Keratinocyte (primary cell): ENCODE data around the gene LAMA2.

ENCODE experiments used
- EZH2 ChIP-seq: IDR thresholded peaks from one replicate; pipeline ENCODE4 v1.6.1; 2012; ENCODE audit warnings: inconsistent platforms, mild to moderate bottlenecking, low read length, moderate library complexity
- TF ChIP-seq, protein P1 (sequence below), 3 experiments: IDR thresholded peaks in 1 of 3; conservative IDR thresholded peaks in 1 of 3; optimal IDR thresholded peaks in 1 of 3; 2 replicates in 2 of 3; 3 replicates in 1 of 3; pipeline versions ENCODE3 to v1.5.1; 2011; ENCODE audit warnings: low read length in 3 of 3, mild to moderate bottlenecking in 3 of 3, moderate library complexity in 2 of 3, control low read depth in 1 of 3, inconsistent platforms in 1 of 3; ENCODE audit not compliant: insufficient read depth in 2 of 3; ENCODE audit errors: extremely low read depth in 1 of 3

DNA sequence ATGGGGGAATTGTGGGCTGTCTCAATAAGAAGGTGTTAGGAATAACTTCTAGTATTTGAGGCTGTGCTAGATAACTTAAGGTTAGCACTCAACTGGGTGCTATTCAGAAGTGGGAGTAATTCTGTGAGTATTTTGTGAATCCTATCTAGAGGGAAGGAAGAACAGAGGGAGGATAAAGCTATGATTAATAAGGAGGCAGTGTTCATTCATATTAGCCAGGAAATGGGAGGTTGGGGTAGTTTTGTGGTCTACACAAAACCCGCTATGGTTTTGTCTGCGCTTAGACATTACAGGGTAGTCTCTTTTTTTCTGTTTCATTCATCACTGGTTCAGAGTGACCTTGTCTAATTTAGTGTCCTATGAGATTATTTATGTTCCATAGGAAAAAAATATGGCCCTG, 486.0 kb downstream of the LAMA2 start:
- TF ChIP-seq, protein P1, sequence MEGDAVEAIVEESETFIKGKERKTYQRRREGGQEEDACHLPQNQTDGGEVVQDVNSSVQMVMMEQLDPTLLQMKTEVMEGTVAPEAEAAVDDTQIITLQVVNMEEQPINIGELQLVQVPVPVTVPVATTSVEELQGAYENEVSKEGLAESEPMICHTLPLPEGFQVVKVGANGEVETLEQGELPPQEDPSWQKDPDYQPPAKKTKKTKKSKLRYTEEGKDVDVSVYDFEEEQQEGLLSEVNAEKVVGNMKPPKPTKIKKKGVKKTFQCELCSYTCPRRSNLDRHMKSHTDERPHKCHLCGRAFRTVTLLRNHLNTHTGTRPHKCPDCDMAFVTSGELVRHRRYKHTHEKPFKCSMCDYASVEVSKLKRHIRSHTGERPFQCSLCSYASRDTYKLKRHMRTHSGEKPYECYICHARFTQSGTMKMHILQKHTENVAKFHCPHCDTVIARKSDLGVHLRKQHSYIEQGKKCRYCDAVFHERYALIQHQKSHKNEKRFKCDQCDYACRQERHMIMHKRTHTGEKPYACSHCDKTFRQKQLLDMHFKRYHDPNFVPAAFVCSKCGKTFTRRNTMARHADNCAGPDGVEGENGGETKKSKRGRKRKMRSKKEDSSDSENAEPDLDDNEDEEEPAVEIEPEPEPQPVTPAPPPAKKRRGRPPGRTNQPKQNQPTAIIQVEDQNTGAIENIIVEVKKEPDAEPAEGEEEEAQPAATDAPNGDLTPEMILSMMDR (optimal IDR thresholded peaks at IDR 0.05 in 1 of 3, IDR thresholded peaks at IDR 0.05 in 1 of 3, conservative IDR thresholded peaks at IDR 0.05 in 1 of 3; ENCODE audit: extremely low read depth in 1 of 3, insufficient read depth in 2 of 3, low read length in 3 of 3): no peak
- TF ChIP-seq EZH2: no peak
